DOHH2 (cell line): ENCODE measurements around the gene STX1B.

Source experiments
- H3F3A ChIP-seq: fragments of 200-600 bp; sonication (generic), shearing (Covaris generic); 2 replicates; pipeline ENCODE4 v1.6.0; 2016; ENCODE audit warnings: antibody characterized with exemption, mild to moderate bottlenecking; ENCODE audit not compliant: control insufficient read depth, insufficient read depth
- H3K27ac ChIP-seq: fragments of 200-600 bp; sonication (generic); 2 replicates; pipeline ENCODE4 v1.5.1; 2014; ENCODE audit warnings: low read depth, mild to moderate bottlenecking, low read length, moderate library complexity
- H3K27me3 ChIP-seq: fragments of 200-600 bp; sonication (generic); 2 replicates; pipeline ENCODE4 v1.6.1; 2014; ENCODE audit warnings: mild to moderate bottlenecking, low read length, mixed read lengths; ENCODE audit not compliant: control insufficient read depth
- H3K36me3 ChIP-seq: fragments of 200-600 bp; sonication (generic); 2 replicates; pipeline ENCODE4 v1.6.1; 2014; ENCODE audit warnings: mild to moderate bottlenecking, low read length, moderate library complexity, mixed read lengths; ENCODE audit not compliant: control insufficient read depth
- H3K4me1 ChIP-seq: fragments of 200-600 bp; sonication (generic); 2 replicates; pipeline ENCODE4 v1.6.1; 2014; ENCODE audit warnings: mild to moderate bottlenecking, low read length, mixed read lengths; ENCODE audit not compliant: control insufficient read depth
- H3K4me2 ChIP-seq: fragments of 200-600 bp; sonication (generic); 2 replicates; pipeline ENCODE4 v1.6.0; 2014; ENCODE audit warnings: mild to moderate bottlenecking, low read length, moderate library complexity
- H3K4me3 ChIP-seq: fragments of 200-600 bp; sonication (generic); 2 replicates; pipeline ENCODE4 v1.5.1; 2014; ENCODE audit warnings: mild to moderate bottlenecking, low read length, mixed read lengths
- H3K79me2 ChIP-seq: fragments of 200-600 bp; sonication (generic); 2 replicates; pipeline ENCODE4 v1.6.1; 2014; ENCODE audit warnings: mild to moderate bottlenecking, low read length, mixed read lengths; ENCODE audit not compliant: control insufficient read depth
- H3K9me2 ChIP-seq: fragments of 200-600 bp; sonication (generic); replicated peaks from 2 replicates; pipeline ENCODE4 v1.6.1; 2014; ENCODE audit warnings: mild to moderate bottlenecking, low read length, mixed read lengths; ENCODE audit not compliant: control insufficient read depth
- H3K9me3 ChIP-seq: fragments of 200-600 bp; sonication (generic); 2 replicates; pipeline ENCODE4 v1.6.1; 2014; ENCODE audit warnings: antibody characterized with exemption, low read length, mixed read lengths; ENCODE audit not compliant: control insufficient read depth, insufficient read depth
- H4K20me1 ChIP-seq: fragments of 200-600 bp; sonication (generic); 2 replicates; pipeline ENCODE4 v1.6.0; 2014; ENCODE audit warnings: low read depth, mild to moderate bottlenecking, antibody characterized with exemption, low read length, moderate library complexity; ENCODE audit not compliant: control insufficient read depth, insufficient read depth
- CTCF ChIP-seq: fragments of 200-600 bp; sonication (generic); IDR thresholded peaks from one replicate; pipeline ENCODE4 v1.5.1; 2014; ENCODE audit warnings: antibody characterized with exemption, mild to moderate bottlenecking, low read depth, low read length; ENCODE audit not compliant: poor library complexity, severe bottlenecking
- EZH2phosphoT487 ChIP-seq: fragments of 200-600 bp; sonication (generic); IDR thresholded peaks from 2 replicates; pipeline ENCODE4 v1.6.1; 2017; ENCODE audit warnings: borderline replicate concordance, mild to moderate bottlenecking, antibody characterized with exemption, low read length, moderate library complexity, mixed read lengths

The STX1B gene

GRCh38 chr16:31010585-31011325, at the start of gene STX1B:
Gene STX1B, minus strand, starts transcription at chr16:31010638. Its CDS starts 242 bp downstream, at chr16:31010396.
- Histone ChIP-seq H3K79me2 (no peaks in the 10 kb centered on the region), H3K4me2 (no peak within 1 kb of the TSS), H3K9me2 (no peaks in the 10 kb centered on the region), H3K9me3 (no peaks in the 10 kb centered on the region), H3K36me3 (no peaks in the 10 kb centered on the region), H3K4me3 (no peak within 1 kb of the TSS), H3K27me3 (peaks cover 6% of the 10 kb centered on the region; the same call in 1 of the 2 replicates), H4K20me1 (no peaks in the 10 kb centered on the region), H3K4me1 (0 out of 2 replicates have a peak, but pooled peaks cover 3% of the 10 kb centered on the region), H3K27ac (no peak within 1 kb of the TSS), H3F3A (no peaks in the 10 kb centered on the region)
- TF ChIP-seq EZH2phosphoT487 (no peak), CTCF (no peak)

- no peaks in the 10 kb centered on the region for H3K9me3 ChIP-seq
- peaks cover 7% of the 10 kb centered on the region; the same call in 1 of the 2 replicates for H3K36me3 ChIP-seq
- H4K20me1 ChIP-seq: no peaks in the 10 kb centered on the region
- H3K27ac ChIP-seq: no peak overlapping the region
- no peaks in the 10 kb centered on the region for H3K9me2 ChIP-seq
- TF ChIP-seq EZH2phosphoT487 (no peak), CTCF (no peak)
- H3F3A ChIP-seq: no peaks in the 10 kb centered on the region
- H3K4me1 ChIP-seq: no peaks in the 10 kb centered on the region
- no peak overlapping the region for H3K4me2 ChIP-seq
- H3K27me3 ChIP-seq: no peaks in the 10 kb centered on the region
- H3K4me3 ChIP-seq: no peak overlapping the region
- no peaks in the 10 kb centered on the region for H3K79me2 ChIP-seq
Observed at GRCh38 chr16:31055613-31056012, 45.2 kb upstream of the STX1B start.

GRCh38 chr16:31052114-31052513, 41.7 kb upstream of the STX1B start:
- Histone ChIP-seq H3K36me3 (no peaks in the 10 kb centered on the region), H3K9me2 (no peaks in the 10 kb centered on the region), H3K79me2 (no peaks in the 10 kb centered on the region), H3F3A (no peaks in the 10 kb centered on the region), H3K27ac (no peak overlapping the region), H3K4me3 (no peak overlapping the region), H3K27me3 (no peaks in the 10 kb centered on the region), H3K4me2 (no peak overlapping the region), H4K20me1 (no peaks in the 10 kb centered on the region), H3K4me1 (no peaks in the 10 kb centered on the region), H3K9me3 (no peaks in the 10 kb centered on the region)
- no peak for TF ChIP-seq CTCF
- TF ChIP-seq EZH2phosphoT487: no peak
